ENCODE data around the gene SLC35F1. TPM values are rescaled to one million over a fixed set of nuclear protein-coding genes. Genes with fewer than 3 reads are reported as not detected.

SLC35F1 gene
- total and polyA plus RNA-seq, 2 donors (not counting 1 experiment from before 2014, with no cell fraction given): not detected

GRCh38 chr6:118161343-118161742, 254.3 kb downstream of the SLC35F1 start:
- ATAC-seq (ENCODE audit: low read depth): no peak
- Histone ChIP-seq H3K27ac (ENCODE audit: low read length in 2 of 2) (no peak overlapping the region), H3K79me2 (ENCODE audit: control insufficient read depth, insufficient read depth, low read length) (no peaks in the 10 kb centered on the region), H3K9me3 (ENCODE audit: control extremely low read depth in 1 of 3, control insufficient read depth in 2 of 3, insufficient read depth in 1 of 3, low read length in 2 of 3) (no peaks in the 10 kb centered on the region), H3K36me3 (replicated peaks in 1 of 2; ENCODE audit: control extremely low read depth in 1 of 2, control insufficient read depth in 1 of 2, extremely low read depth in 1 of 2, insufficient read depth in 2 of 2, low read length in 1 of 2) (no peaks in the 10 kb centered on the region), H4K20me1 (ENCODE audit: control insufficient read depth, insufficient read depth, low read length, poor library complexity, severe bottlenecking) (no peaks in the 10 kb centered on the region), H3K27me3 (replicated peaks in 1 of 4; ENCODE audit: control extremely low read depth in 1 of 4, control insufficient read depth in 3 of 4, insufficient read depth in 4 of 4, low read length in 3 of 4) (no peaks in the 10 kb centered on the region), H3K9ac (ENCODE audit: low read length) (no peak overlapping the region), H2AFZ (ENCODE audit: insufficient read depth, low read depth, low read length, poor library complexity, severe bottlenecking) (no peak overlapping the region), H3K4me3 (ENCODE audit: control extremely low read depth in 1 of 5, extremely low read depth in 1 of 5, insufficient read depth in 1 of 5, low read depth in 2 of 5, low read length in 4 of 5) (no peak overlapping the region), H3K4me1 (ENCODE audit: control insufficient read depth in 2 of 2, insufficient read depth in 2 of 2, low read length in 2 of 2) (no peaks in the 10 kb centered on the region), H3K4me2 (replicated peaks; ENCODE audit: low read depth, low read length, poor library complexity, severe bottlenecking) (no peak overlapping the region)
- TF ChIP-seq, protein P1, sequence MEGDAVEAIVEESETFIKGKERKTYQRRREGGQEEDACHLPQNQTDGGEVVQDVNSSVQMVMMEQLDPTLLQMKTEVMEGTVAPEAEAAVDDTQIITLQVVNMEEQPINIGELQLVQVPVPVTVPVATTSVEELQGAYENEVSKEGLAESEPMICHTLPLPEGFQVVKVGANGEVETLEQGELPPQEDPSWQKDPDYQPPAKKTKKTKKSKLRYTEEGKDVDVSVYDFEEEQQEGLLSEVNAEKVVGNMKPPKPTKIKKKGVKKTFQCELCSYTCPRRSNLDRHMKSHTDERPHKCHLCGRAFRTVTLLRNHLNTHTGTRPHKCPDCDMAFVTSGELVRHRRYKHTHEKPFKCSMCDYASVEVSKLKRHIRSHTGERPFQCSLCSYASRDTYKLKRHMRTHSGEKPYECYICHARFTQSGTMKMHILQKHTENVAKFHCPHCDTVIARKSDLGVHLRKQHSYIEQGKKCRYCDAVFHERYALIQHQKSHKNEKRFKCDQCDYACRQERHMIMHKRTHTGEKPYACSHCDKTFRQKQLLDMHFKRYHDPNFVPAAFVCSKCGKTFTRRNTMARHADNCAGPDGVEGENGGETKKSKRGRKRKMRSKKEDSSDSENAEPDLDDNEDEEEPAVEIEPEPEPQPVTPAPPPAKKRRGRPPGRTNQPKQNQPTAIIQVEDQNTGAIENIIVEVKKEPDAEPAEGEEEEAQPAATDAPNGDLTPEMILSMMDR (IDR thresholded peaks at IDR 0.05): no peak
- intact Hi-C loops (cut with micrococcal nuclease): no loop called here
- H3K4me1 Mint-ChIP-seq: no peaks in the 10 kb centered on the region
- H3K27ac Mint-ChIP-seq: no peak overlapping the region
- DNase-seq: no peak
- no peaks in the 10 kb centered on the region for H3K27me3 Mint-ChIP-seq
- H3K9me3 Mint-ChIP-seq (ENCODE audit: insufficient read depth): no peaks in the 10 kb centered on the region
- no peak overlapping the region for H3K4me3 Mint-ChIP-seq
- no CpG with 5 or more reads among the region's 1 CpG for WGBS (ENCODE audit: insufficient coverage)
- ChIA-PET CTCF (no interaction called here), POLR2A (no interaction called here)

GRCh38 chr6:118163542-118163941, 256.5 kb downstream of the SLC35F1 start:
- Mint-ChIP-seq H3K27ac (no peak overlapping the region), H3K4me1 (no peaks in the 10 kb centered on the region), H3K27me3 (no peaks in the 10 kb centered on the region), H3K9me3 (ENCODE audit: insufficient read depth) (no peaks in the 10 kb centered on the region), H3K4me3 (no peak overlapping the region)
- Histone ChIP-seq H3K36me3 (replicated peaks in 1 of 2; ENCODE audit: control extremely low read depth in 1 of 2, control insufficient read depth in 1 of 2, extremely low read depth in 1 of 2, insufficient read depth in 2 of 2, low read length in 1 of 2) (no peaks in the 10 kb centered on the region), H2AFZ (ENCODE audit: insufficient read depth, low read depth, low read length, poor library complexity, severe bottlenecking) (no peak overlapping the region), H3K4me2 (replicated peaks; ENCODE audit: low read depth, low read length, poor library complexity, severe bottlenecking) (no peak overlapping the region), H3K9ac (ENCODE audit: low read length) (no peak overlapping the region), H3K4me3 (ENCODE audit: control extremely low read depth in 1 of 5, extremely low read depth in 1 of 5, insufficient read depth in 1 of 5, low read depth in 2 of 5, low read length in 4 of 5) (no peak overlapping the region), H3K4me1 (ENCODE audit: control insufficient read depth in 2 of 2, insufficient read depth in 2 of 2, low read length in 2 of 2) (no peaks in the 10 kb centered on the region), H3K27me3 (replicated peaks in 1 of 4; ENCODE audit: control extremely low read depth in 1 of 4, control insufficient read depth in 3 of 4, insufficient read depth in 4 of 4, low read length in 3 of 4) (no peaks in the 10 kb centered on the region), H3K79me2 (ENCODE audit: control insufficient read depth, insufficient read depth, low read length) (no peaks in the 10 kb centered on the region), H3K9me3 (ENCODE audit: control extremely low read depth in 1 of 3, control insufficient read depth in 2 of 3, insufficient read depth in 1 of 3, low read length in 2 of 3) (no peaks in the 10 kb centered on the region), H3K27ac (ENCODE audit: low read length in 2 of 2) (no peak overlapping the region), H4K20me1 (ENCODE audit: control insufficient read depth, insufficient read depth, low read length, poor library complexity, severe bottlenecking) (no peaks in the 10 kb centered on the region)
- DNase-seq (no peak), ATAC-seq (ENCODE audit: low read depth) (no peak)
- TF ChIP-seq EZH2 (IDR thresholded peaks at IDR 0.05; ENCODE audit: borderline replicate concordance, insufficient read depth, low read depth, low read length, poor library complexity, severe bottlenecking): no peak
- TF ChIP-seq, protein P1 (IDR thresholded peaks at IDR 0.05): no peak
- no CpG with 5 or more reads among the region's 1 CpG for WGBS (ENCODE audit: insufficient coverage)
- ChIA-PET POLR2A (no interaction called here), CTCF (no interaction called here)
- intact Hi-C loops (cut with micrococcal nuclease): no loop called here
